HepG2 (cell line): Measurements from ENCODE around the gene NFE2L1. TPM values are rescaled to one million over a fixed set of nuclear protein-coding genes. Genes with fewer than 3 reads are reported as not detected.

ENCODE experiments used
- BATF2 ChIP-seq: sonication (generic); formaldehyde crosslinking; IDR thresholded peaks from 2 replicates; pipeline ENCODE4 v1.8.0; 2022; ENCODE audit warnings: mild to moderate bottlenecking, missing genetic modification reagents, moderate library complexity
- E2F1 ChIP-seq: sonication (generic); formaldehyde crosslinking; IDR thresholded peaks from 2 replicates; pipeline ENCODE4 v1.5.0; 2020; ENCODE audit warnings: missing genetic modification reagents
- GATAD2A ChIP-seq: IDR thresholded peaks from 2 replicates; pipeline ENCODE4 v1.6.1; 2016
- GMEB2 ChIP-seq: IDR thresholded peaks from 2 replicates; pipeline ENCODE4 v1.6.1; 2016; ENCODE audit warnings: missing biosample characterization, missing genetic modification reagents, low read depth
- IRF1 ChIP-seq: sonication (generic); formaldehyde crosslinking; IDR thresholded peaks from 2 replicates; pipeline ENCODE4 v1.4.0; 2020; ENCODE audit warnings: low read depth, mild to moderate bottlenecking, missing genetic modification reagents
- KDM1A ChIP-seq: IDR thresholded peaks from 2 replicates; pipeline ENCODE4 v1.6.1; 2016; ENCODE audit warnings: missing compliant biosample characterization
- KLF15 ChIP-seq: sonication (generic); formaldehyde crosslinking; IDR thresholded peaks from 2 replicates; pipeline ENCODE4 v1.8.1; 2023; ENCODE audit warnings: borderline replicate concordance, mild to moderate bottlenecking, inconsistent platforms, missing genetic modification reagents, mixed read lengths
- MLX ChIP-seq: IDR thresholded peaks from 2 replicates; pipeline ENCODE4 v1.6.1; 2016
- MNT ChIP-seq: fragments of 450-650 bp; IDR thresholded peaks from 2 replicates; pipeline ENCODE4 v1.6.1; 2016
- NR0B2 ChIP-seq: sonication (generic); formaldehyde crosslinking; IDR thresholded peaks from 2 replicates; pipeline ENCODE4 v1.4.0; 2020; ENCODE audit warnings: mild to moderate bottlenecking, missing genetic modification reagents
- NRL ChIP-seq: sonication (generic); formaldehyde crosslinking; IDR thresholded peaks from 2 replicates; pipeline ENCODE4 v1.5.0; 2020; ENCODE audit warnings: missing genetic modification reagents, mild to moderate bottlenecking, moderate library complexity, borderline replicate concordance
- POGZ ChIP-seq: sonication (generic); formaldehyde crosslinking; IDR thresholded peaks from 2 replicates; pipeline ENCODE4 v1.4.0; 2020; ENCODE audit warnings: mild to moderate bottlenecking, missing genetic modification reagents
- SP4 ChIP-seq: sonication (generic); formaldehyde crosslinking; IDR thresholded peaks from 2 replicates; pipeline ENCODE4 v1.8.1; 2023; ENCODE audit warnings: mild to moderate bottlenecking, missing genetic modification reagents
- ZBTB34 ChIP-seq: sonication (generic); formaldehyde crosslinking; IDR thresholded peaks from 2 replicates; pipeline ENCODE4 v1.8.0; 2022; ENCODE audit warnings: mild to moderate bottlenecking, missing genetic modification reagents
- ZNF496 ChIP-seq: sonication (generic); formaldehyde crosslinking; IDR thresholded peaks from 2 replicates; pipeline ENCODE4 v1.8.1; 2023; ENCODE audit warnings: mild to moderate bottlenecking, moderate library complexity, missing genetic modification reagents; ENCODE audit not compliant: insufficient replicate concordance
- ZNF546 ChIP-seq: sonication (generic); formaldehyde crosslinking; conservative IDR thresholded peaks from 2 replicates; pipeline ENCODE4 v1.8.1; 2023; ENCODE audit warnings: mild to moderate bottlenecking, missing genetic modification reagents
- ZNF580 ChIP-seq: IDR thresholded peaks from 2 replicates; pipeline ENCODE4 v1.6.1; 2016; ENCODE audit warnings: low read depth, borderline replicate concordance
- ZNF775 ChIP-seq: sonication (generic); formaldehyde crosslinking; IDR thresholded peaks from 2 replicates; pipeline ENCODE4 v1.4.0; 2020; ENCODE audit warnings: missing genetic modification reagents, mild to moderate bottlenecking, moderate library complexity, borderline replicate concordance
- polyA plus RNA-seq, 8 experiments: library from polyadenylated mRNA; depleted of rRNA in 3 of 8; stranded (reverse) in 7 of 8; unstranded in 1 of 8; fragments of >200 nt; fragmentation: Illumina TruSeq in 4 of 8; extraction: Trizol in 4 of 8; gene quantifications; 2 replicates each; pipeline versions ENCODE4 v1.2.1 to v1.2.3, GENCODE V29; 2011 to 2016; ENCODE audit warnings: low read depth in 4 of 8, missing spikeins in 1 of 8, mixed read lengths in 1 of 8; ENCODE audit not compliant: insufficient read depth in 1 of 8
- total RNA-seq, 5 experiments: library from RNA; depleted of rRNA; stranded (reverse); fragments of >200 nt; fragmentation: Illumina TruSeq; extraction: Trizol; gene quantifications; 2 replicates each; pipeline ENCODE4 v1.2.3, GENCODE V29; 2016; ENCODE audit warnings: low read depth in 1 of 5

Gene NFE2L1
- total and polyA plus RNA-seq, 2 of the 13 experiments (the other 11 are each of a cell fraction or from before 2014, with no cell fraction given), result 67.0 to 234 TPM

- TF ChIP-seq MNT, result no peak
- no peak; the same call in 1 of the 2 replicates for TF ChIP-seq MLX
- TF ChIP-seq KLF15 (CRISPR knock-in tag), result peak; percentile 79; the same call in 1 of the 2 replicates
- TF ChIP-seq GMEB2 (CRISPR knock-in tag), result peak; percentile 87
- TF ChIP-seq SP4, result peak; percentile 37; the same call in 1 of the 2 replicates
- peak; percentile 61; the same call in 1 of the 2 replicates for TF ChIP-seq ZNF580
- peak; percentile 84 for TF ChIP-seq NRL (CRISPR knock-in tag)
- peak; percentile 75 for TF ChIP-seq NR0B2 (CRISPR knock-in tag)
- peak; percentile 73 for TF ChIP-seq E2F1 (CRISPR knock-in tag)
- TF ChIP-seq GATAD2A (CRISPR knock-in tag), result peak; percentile 41; the same call in 1 of the 2 replicates
- TF ChIP-seq ZBTB34 (CRISPR knock-in tag), result 0 out of 2 replicates have a peak, but pooled peaks have one; percentile 33
- no peak for TF ChIP-seq ZNF496 (CRISPR knock-in tag)
- peak; percentile 25; the same call in 1 of the 2 replicates for TF ChIP-seq IRF1 (CRISPR knock-in tag)
- peak; percentile 85 for TF ChIP-seq POGZ (CRISPR knock-in tag)
- TF ChIP-seq BATF2 (CRISPR knock-in tag), result 0 out of 2 replicates have a peak, but pooled peaks have one; percentile 52
- no peak; the same call in 1 of the 2 replicates for TF ChIP-seq KDM1A (CRISPR knock-in tag)
- no peak; the same call in 1 of the 2 replicates for TF ChIP-seq ZNF775 (CRISPR knock-in tag)
- TF ChIP-seq ZNF546 (CRISPR knock-in tag), result peak; percentile 97
Observed at GRCh38 chr17:48101012-48101720, 53.0 kb downstream of the NFE2L1 start, which contains the start of gene CBX1 (continued).
